H1 (cell line): Measurements from ENCODE around the gene SOX6. TPM values are rescaled to one million over a fixed set of nuclear protein-coding genes. Genes with fewer than 3 reads are reported as not detected.

Experiments used
- CBX5 ChIP-seq: fragments of 300-800, 300-1000 bp; sonication (generic); IDR thresholded peaks from 2 replicates; pipeline ENCODE4 v1.7.1; 2016; ENCODE audit warnings: antibody characterized with exemption, low read length, low read depth
- EP300 ChIP-seq, 2 experiments: IDR thresholded peaks; 1 replicate in 1 of 2; 2 replicates in 1 of 2; pipeline ENCODE4 v1.6.1; 2011 to 2012; ENCODE audit warnings: low read depth in 2 of 2, low read length in 2 of 2, mild to moderate bottlenecking in 2 of 2, borderline replicate concordance in 1 of 2, inconsistent platforms in 1 of 2, moderate library complexity in 1 of 2
- KDM1A ChIP-seq: fragments of 200-600, 300-600 bp; sonication (generic); IDR thresholded peaks from 2 replicates; pipeline ENCODE4 v1.7.1; 2016; ENCODE audit warnings: mild to moderate bottlenecking, low read length, borderline replicate concordance
- KDM4A ChIP-seq: IDR thresholded peaks from one replicate; pipeline ENCODE4 v1.7.1; 2012; ENCODE audit warnings: low read depth, mild to moderate bottlenecking, moderate library complexity, low read length, inconsistent platforms; ENCODE audit not compliant: severe bottlenecking
- NRF1 ChIP-seq: IDR thresholded peaks from 2 replicates; pipeline ENCODE4 v1.6.1; 2011; ENCODE audit warnings: mild to moderate bottlenecking, low read depth, low read length, improper control_type of control experiment
- RXRA ChIP-seq: IDR thresholded peaks from 2 replicates; pipeline ENCODE4 v1.6.1; 2011; ENCODE audit warnings: low read depth, mild to moderate bottlenecking, low read length, moderate library complexity; ENCODE audit not compliant: insufficient read depth
- SUZ12 ChIP-seq: fragments of 200-600 bp; sonication (generic); IDR thresholded peaks from 2 replicates; pipeline ENCODE4 v1.6.1; 2012; ENCODE audit warnings: mild to moderate bottlenecking, inconsistent platforms, low read length, moderate library complexity, mixed read lengths
- TAF1 ChIP-seq: IDR thresholded peaks from 2 replicates; pipeline ENCODE4 v1.6.1; 2011; ENCODE audit warnings: mild to moderate bottlenecking, low read depth, low read length
- ZNF274 ChIP-seq: IDR thresholded peaks from 2 replicates; pipeline ENCODE4 v1.7.0; 2012; ENCODE audit warnings: low read length, borderline replicate concordance; ENCODE audit errors: extremely low read depth
- polyA plus RNA-seq, 7 experiments: library from polyadenylated mRNA; depleted of rRNA in 3 of 7; stranded (reverse) in 5 of 7; unstranded in 2 of 7; fragments of >200 nt in 5 of 7; fragments of 200-250 nt in 2 of 7; gene quantifications; 1 replicate in 5 of 7; 2 replicates in 1 of 7; 4 replicates in 1 of 7; pipeline versions ENCODE4 v1.2.1 to v1.2.3, GENCODE V29; 2011 to 2013; ENCODE audit warnings: missing spikeins in 2 of 7, mixed read lengths in 2 of 7
- total RNA-seq: library from RNA; stranded (reverse); fragmentation: NEBNext Ultra II Directional; extraction: Animal tissue kit (Norgen Biotek cat#: 25700); gene quantifications from 2 replicates; pipeline ENCODE4 v1.2.1, GENCODE V29; 2021
- TF ChIP-seq, protein P1 (sequence below): fragments of 300-600 bp; sonication (generic); IDR thresholded peaks from 2 replicates; pipeline ENCODE4 v1.7.1; 2012; ENCODE audit warnings: low read length, moderate library complexity, mild to moderate bottlenecking, inconsistent platforms; ENCODE audit not compliant: insufficient replicate concordance
- TF ChIP-seq, protein P2 (sequence below): IDR thresholded peaks from 2 replicates; pipeline ENCODE4 v1.6.1; 2012; ENCODE audit warnings: inconsistent platforms

Gene SOX6
- total and polyA plus RNA-seq, 2 of the 8 experiments (the other 6 are each of a cell fraction or from before 2014, with no cell fraction given): 0.09 TPM; not detected in 1

DNA sequence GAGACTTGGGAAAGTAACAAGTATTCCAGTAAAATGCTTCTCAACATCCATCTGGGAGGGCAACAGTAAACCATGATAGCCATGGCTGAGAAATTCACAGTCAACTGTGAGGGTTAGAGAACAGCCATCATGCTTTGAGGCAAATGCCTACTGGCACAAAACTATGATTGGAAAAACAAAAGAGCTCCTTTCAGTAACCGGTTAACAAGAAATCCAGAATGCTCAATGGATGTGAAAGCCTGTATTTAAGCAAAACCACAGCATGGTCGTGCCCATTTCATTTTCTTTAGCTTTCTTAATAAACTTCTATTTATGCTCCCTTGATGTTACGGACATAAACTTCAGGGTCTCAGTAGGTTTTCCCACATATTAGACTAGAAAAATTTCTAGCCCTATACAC, 139.5 kb downstream of the SOX6 start (continued):
- TF ChIP-seq, protein P1, sequence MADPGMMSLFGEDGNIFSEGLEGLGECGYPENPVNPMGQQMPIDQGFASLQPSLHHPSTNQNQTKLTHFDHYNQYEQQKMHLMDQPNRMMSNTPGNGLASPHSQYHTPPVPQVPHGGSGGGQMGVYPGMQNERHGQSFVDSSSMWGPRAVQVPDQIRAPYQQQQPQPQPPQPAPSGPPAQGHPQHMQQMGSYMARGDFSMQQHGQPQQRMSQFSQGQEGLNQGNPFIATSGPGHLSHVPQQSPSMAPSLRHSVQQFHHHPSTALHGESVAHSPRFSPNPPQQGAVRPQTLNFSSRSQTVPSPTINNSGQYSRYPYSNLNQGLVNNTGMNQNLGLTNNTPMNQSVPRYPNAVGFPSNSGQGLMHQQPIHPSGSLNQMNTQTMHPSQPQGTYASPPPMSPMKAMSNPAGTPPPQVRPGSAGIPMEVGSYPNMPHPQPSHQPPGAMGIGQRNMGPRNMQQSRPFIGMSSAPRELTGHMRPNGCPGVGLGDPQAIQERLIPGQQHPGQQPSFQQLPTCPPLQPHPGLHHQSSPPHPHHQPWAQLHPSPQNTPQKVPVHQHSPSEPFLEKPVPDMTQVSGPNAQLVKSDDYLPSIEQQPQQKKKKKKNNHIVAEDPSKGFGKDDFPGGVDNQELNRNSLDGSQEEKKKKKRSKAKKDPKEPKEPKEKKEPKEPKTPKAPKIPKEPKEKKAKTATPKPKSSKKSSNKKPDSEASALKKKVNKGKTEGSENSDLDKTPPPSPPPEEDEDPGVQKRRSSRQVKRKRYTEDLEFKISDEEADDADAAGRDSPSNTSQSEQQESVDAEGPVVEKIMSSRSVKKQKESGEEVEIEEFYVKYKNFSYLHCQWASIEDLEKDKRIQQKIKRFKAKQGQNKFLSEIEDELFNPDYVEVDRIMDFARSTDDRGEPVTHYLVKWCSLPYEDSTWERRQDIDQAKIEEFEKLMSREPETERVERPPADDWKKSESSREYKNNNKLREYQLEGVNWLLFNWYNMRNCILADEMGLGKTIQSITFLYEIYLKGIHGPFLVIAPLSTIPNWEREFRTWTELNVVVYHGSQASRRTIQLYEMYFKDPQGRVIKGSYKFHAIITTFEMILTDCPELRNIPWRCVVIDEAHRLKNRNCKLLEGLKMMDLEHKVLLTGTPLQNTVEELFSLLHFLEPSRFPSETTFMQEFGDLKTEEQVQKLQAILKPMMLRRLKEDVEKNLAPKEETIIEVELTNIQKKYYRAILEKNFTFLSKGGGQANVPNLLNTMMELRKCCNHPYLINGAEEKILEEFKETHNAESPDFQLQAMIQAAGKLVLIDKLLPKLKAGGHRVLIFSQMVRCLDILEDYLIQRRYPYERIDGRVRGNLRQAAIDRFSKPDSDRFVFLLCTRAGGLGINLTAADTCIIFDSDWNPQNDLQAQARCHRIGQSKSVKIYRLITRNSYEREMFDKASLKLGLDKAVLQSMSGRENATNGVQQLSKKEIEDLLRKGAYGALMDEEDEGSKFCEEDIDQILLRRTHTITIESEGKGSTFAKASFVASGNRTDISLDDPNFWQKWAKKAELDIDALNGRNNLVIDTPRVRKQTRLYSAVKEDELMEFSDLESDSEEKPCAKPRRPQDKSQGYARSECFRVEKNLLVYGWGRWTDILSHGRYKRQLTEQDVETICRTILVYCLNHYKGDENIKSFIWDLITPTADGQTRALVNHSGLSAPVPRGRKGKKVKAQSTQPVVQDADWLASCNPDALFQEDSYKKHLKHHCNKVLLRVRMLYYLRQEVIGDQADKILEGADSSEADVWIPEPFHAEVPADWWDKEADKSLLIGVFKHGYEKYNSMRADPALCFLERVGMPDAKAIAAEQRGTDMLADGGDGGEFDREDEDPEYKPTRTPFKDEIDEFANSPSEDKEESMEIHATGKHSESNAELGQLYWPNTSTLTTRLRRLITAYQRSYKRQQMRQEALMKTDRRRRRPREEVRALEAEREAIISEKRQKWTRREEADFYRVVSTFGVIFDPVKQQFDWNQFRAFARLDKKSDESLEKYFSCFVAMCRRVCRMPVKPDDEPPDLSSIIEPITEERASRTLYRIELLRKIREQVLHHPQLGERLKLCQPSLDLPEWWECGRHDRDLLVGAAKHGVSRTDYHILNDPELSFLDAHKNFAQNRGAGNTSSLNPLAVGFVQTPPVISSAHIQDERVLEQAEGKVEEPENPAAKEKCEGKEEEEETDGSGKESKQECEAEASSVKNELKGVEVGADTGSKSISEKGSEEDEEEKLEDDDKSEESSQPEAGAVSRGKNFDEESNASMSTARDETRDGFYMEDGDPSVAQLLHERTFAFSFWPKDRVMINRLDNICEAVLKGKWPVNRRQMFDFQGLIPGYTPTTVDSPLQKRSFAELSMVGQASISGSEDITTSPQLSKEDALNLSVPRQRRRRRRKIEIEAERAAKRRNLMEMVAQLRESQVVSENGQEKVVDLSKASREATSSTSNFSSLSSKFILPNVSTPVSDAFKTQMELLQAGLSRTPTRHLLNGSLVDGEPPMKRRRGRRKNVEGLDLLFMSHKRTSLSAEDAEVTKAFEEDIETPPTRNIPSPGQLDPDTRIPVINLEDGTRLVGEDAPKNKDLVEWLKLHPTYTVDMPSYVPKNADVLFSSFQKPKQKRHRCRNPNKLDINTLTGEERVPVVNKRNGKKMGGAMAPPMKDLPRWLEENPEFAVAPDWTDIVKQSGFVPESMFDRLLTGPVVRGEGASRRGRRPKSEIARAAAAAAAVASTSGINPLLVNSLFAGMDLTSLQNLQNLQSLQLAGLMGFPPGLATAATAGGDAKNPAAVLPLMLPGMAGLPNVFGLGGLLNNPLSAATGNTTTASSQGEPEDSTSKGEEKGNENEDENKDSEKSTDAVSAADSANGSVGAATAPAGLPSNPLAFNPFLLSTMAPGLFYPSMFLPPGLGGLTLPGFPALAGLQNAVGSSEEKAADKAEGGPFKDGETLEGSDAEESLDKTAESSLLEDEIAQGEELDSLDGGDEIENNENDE: no peak
- TF ChIP-seq KDM1A (no peak), EP300 (IDR thresholded peaks at IDR 0.05; ENCODE audit: borderline replicate concordance in 1 of 2, low read depth in 2 of 2, low read length in 2 of 2) (no peak), TAF1 (no peak), RXRA (no peak), ZNF274 (no peak), NRF1 (no peak), CBX5 (no peak), SUZ12 (no peak), KDM4A (no peak)
- TF ChIP-seq, protein P2, sequence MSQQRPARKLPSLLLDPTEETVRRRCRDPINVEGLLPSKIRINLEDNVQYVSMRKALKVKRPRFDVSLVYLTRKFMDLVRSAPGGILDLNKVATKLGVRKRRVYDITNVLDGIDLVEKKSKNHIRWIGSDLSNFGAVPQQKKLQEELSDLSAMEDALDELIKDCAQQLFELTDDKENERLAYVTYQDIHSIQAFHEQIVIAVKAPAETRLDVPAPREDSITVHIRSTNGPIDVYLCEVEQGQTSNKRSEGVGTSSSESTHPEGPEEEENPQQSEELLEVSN: no peak
